MG63 (cell line): ENCODE results near the gene ERICH4. TPM values are rescaled to one million over a fixed set of nuclear protein-coding genes. Genes with fewer than 3 reads are reported as not detected.
"Not testable (repeated sequence)": the region's sequence is repeated elsewhere in the genome, so short reads cannot be mapped to it uniquely, and the experiment has no call there.

ENCODE experiments used
- DNase-seq: peaks from one replicate; pipeline ENCODE4 v3.0.0-alpha.2; 2020
- H3K27me3 ChIP-seq: fragments of 250-450 bp; sonication (Bioruptor Pico); 2 replicates; pipeline ENCODE4 v1.5.1; 2020; ENCODE audit warnings: mild to moderate bottlenecking, moderate library complexity
- H3K36me3 ChIP-seq: fragments of 250-450 bp; sonication (Bioruptor Pico); 2 replicates; pipeline ENCODE4 v1.5.1; 2020; ENCODE audit warnings: mild to moderate bottlenecking, moderate library complexity
- H3K4me3 ChIP-seq: fragments of 250-450 bp; sonication (Bioruptor Pico); 2 replicates; pipeline ENCODE4 v1.5.1; 2020; ENCODE audit warnings: mild to moderate bottlenecking, moderate library complexity
- H3K9me3 ChIP-seq: fragments of 250-450 bp; sonication (Bioruptor Pico); 2 replicates; pipeline ENCODE4 v1.5.1; 2020; ENCODE audit warnings: mild to moderate bottlenecking, moderate library complexity
- total RNA-seq: library from RNA; depleted of rRNA; stranded (reverse); fragments of >200 nt; shearing (Covaris generic); gene quantifications from 2 replicates; pipeline ENCODE4 v1.2.3, GENCODE V29; 2014; ENCODE audit warnings: low replicate concordance; rRNA removed

ERICH4 gene
- total RNA-seq, result not detected in 2 replicates

DNA sequence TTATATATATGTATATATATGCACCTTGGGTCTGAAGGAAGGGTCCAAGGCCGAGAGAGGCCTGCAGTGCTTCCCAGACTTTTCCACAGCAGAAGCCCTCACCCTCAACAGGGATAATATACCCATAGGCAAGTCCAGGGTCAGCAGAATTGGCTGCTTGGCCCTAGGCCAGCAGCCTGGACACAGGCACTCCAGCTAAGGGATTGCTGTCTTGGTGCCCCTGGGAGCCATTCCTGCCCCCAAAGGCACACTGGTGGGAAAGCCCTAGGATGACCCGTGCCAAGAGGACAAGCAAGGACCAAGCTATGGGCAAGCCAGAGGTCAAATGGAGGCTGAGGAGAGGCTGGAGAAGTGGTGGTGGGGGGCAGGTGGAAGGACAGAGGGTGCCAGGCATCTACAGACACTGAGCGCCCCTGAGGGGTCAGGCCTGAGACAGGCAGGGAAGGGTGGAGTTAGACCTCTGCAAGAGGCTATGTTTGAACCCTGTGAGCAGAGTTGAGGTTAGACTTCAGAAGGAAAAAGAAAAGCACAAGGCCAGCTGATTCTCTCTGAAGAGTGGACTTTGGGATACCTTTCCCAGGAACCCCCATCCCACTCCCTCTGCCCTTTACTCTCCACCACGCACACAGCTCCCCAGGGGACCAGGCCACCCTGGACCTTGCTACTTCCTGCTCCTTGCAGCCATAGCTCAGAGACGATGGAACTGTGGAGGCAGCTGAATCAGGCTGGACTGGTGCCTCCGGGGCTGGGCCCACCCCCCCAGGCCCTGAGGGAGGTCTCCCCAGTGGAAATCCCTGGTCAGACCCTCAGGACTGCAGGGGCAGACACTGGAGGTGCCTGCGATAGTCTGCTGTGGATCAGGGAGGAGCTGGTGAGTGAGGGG lies at the start of gene ERICH4:
TSS of gene ERICH4 (plus strand) at position 684 of the 883 bp plus-strand sequence. CDS start at position 698, 14 bp downstream.
- 0 out of 2 replicates have a peak, but pooled peaks cover 2% of the 10 kb centered on the region for H3K9me3 ChIP-seq
- no peak within 1 kb of the TSS for H3K4me3 ChIP-seq
- H3K27me3 ChIP-seq, result peaks cover 23% of the 10 kb centered on the region
- peaks cover 6% of the 10 kb centered on the region for H3K36me3 ChIP-seq
- DNase-seq, result no peak

- Histone ChIP-seq H3K36me3 (peaks cover 21% of the 10 kb centered on the region), H3K27me3 (no peaks in the 10 kb centered on the region), H3K9me3 (no peaks in the 10 kb centered on the region), H3K4me3 (no peak overlapping the region)
- no peak for DNase-seq
These were observed 47.6 kb upstream of the ERICH4 start for GRCh38 chr19:41395355-41395754.

DNA sequence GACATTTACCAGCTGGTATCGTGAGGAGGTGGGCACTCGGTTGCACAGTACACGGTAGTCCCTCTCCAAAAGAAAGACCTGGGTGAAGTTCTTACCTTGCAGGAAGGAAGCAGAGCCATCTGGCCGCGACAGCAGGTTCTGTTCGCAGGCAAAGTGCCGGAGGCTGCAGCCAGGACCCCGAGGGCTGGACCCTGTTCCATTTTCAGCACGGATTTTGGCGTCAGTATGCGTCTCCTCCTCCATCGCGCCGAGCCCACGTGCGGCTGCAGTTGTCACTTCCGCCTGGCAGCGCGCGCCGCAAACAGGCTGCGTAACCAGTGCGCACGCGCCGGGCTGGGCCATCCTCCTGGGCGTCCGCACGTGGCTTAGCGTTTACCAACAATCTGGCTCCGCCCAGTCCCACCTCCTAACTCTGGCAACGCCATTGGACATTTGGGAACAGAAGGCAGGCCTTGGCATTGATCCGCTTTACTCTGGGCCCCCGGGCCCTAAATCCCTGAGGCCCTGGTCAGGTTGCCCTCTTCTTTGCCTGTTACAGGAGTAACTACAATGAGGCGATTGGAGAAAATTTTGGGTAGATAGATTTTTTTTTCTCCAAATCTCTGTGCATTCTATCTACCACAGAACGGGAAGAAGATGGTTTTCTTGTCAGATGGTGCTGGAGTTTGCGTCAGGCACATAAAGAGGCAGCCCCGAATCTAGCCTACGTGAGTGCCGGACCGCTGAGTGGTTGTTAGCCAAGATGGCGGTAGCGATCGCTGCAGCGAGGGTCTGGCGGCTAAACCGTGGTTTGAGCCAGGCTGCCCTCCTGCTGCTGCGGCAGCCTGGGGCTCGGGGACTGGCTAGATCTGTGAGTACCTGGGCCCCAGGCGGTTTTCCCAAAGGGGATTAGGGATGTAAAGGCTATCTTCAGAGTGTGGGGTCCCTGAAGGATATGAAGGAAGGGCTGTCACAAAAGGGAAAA lies 45.6 kb upstream of the ERICH4 start, which contains the start of the genes BCKDHA and EXOSC5:
TSS of gene BCKDHA (plus strand) at position 733 of the 964 bp plus-strand sequence. CDS start at position 743, 10 bp downstream.
TSS of gene EXOSC5 (minus strand) at position 274 of the 964 bp plus-strand sequence. CDS start at position 243, 31 bp downstream.
- Histone ChIP-seq H3K4me3 (peak within 1 kb of the TSS; percentile 98), H3K36me3 (peaks cover 4% of the 10 kb centered on the region), H3K9me3 (no peaks in the 10 kb centered on the region), H3K27me3 (no peaks in the 10 kb centered on the region)
- peak; percentile 99 for DNase-seq

GRCh38 chr19:41398050-41398418 lies 44.9 kb upstream of the ERICH4 start:
- DNase-seq, result no peak
- no peaks in the 10 kb centered on the region for H3K27me3 ChIP-seq
- H3K36me3 ChIP-seq, result peaks cover 4% of the 10 kb centered on the region; the same call in 1 of the 2 replicates
- no peaks in the 10 kb centered on the region for H3K9me3 ChIP-seq
- H3K4me3 ChIP-seq, result peak overlapping the region; percentile 98

GRCh38 chr19:41398598-41398997 lies 44.4 kb upstream of the ERICH4 start:
- DNase-seq, result no peak
- no peaks in the 10 kb centered on the region for H3K27me3 ChIP-seq
- H3K36me3 ChIP-seq, result 0 out of 2 replicates have a peak, but pooled peaks cover 4% of the 10 kb centered on the region
- no peaks in the 10 kb centered on the region for H3K9me3 ChIP-seq
- H3K4me3 ChIP-seq, result peak overlapping the region; percentile 98

- 0 out of 2 replicates have a peak, but pooled peaks cover 4% of the 10 kb centered on the region for H3K36me3 ChIP-seq
- no peaks in the 10 kb centered on the region for H3K27me3 ChIP-seq
- DNase-seq, result no peak
- H3K4me3 ChIP-seq, result peak overlapping the region; percentile 98
- H3K9me3 ChIP-seq, result no peaks in the 10 kb centered on the region
These were observed 43.9 kb upstream of the ERICH4 start for GRCh38 chr19:41399091-41399490.

GRCh38 chr19:41399525-41399924 lies 43.4 kb upstream of the ERICH4 start:
- Histone ChIP-seq H3K9me3 (no peaks in the 10 kb centered on the region), H3K27me3 (no peaks in the 10 kb centered on the region), H3K4me3 (no peak overlapping the region), H3K36me3 (0 out of 2 replicates have a peak, but pooled peaks cover 4% of the 10 kb centered on the region)
- DNase-seq, result no peak

DNA sequence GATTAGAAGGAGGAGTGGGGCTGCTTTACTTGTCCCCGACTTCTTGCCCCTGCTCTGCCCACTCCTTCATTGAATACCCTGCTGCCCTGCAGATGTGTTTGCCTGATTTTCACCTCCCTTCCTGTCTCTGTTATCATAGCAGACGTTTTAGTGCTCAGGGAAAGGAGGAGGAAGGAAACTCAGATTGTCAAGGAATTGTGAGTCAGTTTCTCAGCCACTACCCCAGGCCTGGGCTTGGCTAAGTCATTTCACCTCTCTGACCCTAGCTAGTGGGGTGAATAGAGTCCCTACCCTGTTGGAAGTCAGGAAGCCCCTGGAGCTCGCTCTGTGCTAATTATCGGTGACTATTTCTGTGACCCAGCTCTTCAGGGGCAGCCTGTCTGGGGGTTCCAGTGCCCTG lies 41.5 kb upstream of the ERICH4 start:
- Histone ChIP-seq H3K36me3 (no peaks in the 10 kb centered on the region; the same call in 1 of the 2 replicates), H3K4me3 (no peak overlapping the region), H3K9me3 (no peaks in the 10 kb centered on the region), H3K27me3 (no peaks in the 10 kb centered on the region)
- DNase-seq, result no peak

DNA sequence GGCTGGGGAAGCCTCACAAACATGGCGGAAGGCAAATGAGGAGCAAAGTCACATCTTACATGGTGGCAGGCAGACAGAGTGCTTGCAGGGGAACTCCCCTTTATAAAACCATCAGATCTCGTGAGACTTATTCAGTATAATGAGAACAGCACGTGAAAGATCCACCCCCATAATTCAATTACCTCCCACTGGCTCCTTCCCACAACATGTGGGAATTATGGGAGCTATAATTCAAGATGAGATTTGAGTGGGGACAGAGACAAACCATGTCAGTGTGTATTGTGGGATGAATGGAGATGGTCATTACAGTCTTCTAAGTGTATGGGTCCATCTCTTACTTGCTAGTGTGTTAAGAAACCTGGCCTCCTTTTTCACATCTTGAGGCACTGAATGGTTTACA lies 40.9 kb upstream of the ERICH4 start:
- Histone ChIP-seq H3K9me3 (no peaks in the 10 kb centered on the region), H3K36me3 (no peaks in the 10 kb centered on the region; the same call in 1 of the 2 replicates), H3K4me3 (no peak overlapping the region), H3K27me3 (no peaks in the 10 kb centered on the region)
- no peak for DNase-seq

DNA sequence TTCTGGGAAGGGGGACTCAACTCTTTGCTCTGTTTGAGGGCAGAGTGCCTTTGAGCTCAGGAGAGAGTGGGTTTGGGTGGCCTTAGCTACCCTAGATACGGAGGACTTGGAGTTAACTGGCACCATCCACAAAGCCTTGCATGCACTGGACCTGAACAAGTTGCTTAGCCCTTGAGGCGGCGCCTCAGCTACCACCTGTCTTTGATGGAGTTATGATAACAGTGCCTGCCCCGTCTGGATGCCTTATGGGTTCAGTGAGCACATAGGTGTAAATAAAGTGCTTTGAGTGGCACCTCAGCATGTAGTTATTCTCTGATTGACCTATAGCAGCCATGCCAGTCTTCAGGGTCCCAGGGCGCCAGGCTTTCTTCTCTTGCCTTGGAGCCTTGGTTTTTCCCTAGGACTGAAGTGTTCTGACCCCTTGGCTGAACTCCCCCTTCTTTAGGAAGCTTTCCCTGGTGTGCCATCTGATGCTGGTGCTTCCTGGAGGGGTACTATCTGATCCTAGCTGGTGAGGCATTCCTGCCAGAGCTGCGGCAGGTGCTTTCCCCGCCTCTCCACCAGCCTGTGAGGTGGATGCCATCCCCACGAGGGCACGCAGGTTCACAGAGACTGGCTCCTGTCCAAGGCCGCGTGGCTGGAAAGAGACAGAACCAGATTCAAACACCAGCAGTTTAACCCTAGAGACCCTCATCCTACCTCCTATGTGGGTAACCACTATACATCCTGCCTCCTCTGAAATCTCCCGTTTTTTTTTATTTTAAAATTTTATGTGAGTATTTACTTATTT lies 39.6 kb upstream of the ERICH4 start:
- no peak for DNase-seq
- H3K4me3 ChIP-seq, result no peak overlapping the region

DNA sequence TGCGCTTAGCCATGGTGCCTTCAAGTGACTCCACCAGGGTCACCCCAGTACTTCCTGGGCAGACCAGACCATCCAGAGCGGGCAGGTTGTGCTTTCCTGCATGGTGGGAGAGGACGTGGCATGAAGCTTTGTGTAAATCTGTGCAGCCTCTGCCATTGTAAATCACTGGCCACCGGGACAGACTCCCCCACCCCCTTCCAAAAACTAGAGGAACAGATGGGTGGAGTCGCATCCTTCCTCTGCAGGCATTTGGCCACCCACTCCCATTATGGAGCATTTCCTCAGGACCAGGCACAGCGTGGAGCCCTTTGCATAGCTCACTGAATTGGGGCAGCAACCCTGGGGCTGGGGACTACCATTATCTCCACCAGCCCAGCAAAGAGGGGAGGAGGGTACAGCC lies 37.2 kb upstream of the ERICH4 start:
- no peaks in the 10 kb centered on the region for H3K27me3 ChIP-seq
- peaks cover 3% of the 10 kb centered on the region for H3K36me3 ChIP-seq
- no peaks in the 10 kb centered on the region for H3K9me3 ChIP-seq
- no peak for DNase-seq
- H3K4me3 ChIP-seq, result no peak overlapping the region

More for the DNA sequence above, 39.6 kb upstream of the ERICH4 start:
- Histone ChIP-seq H3K9me3 (no peaks in the 10 kb centered on the region), H3K27me3 (no peaks in the 10 kb centered on the region), H3K36me3 (no peaks in the 10 kb centered on the region; the same call in 1 of the 2 replicates)

- DNase-seq, result no peak
- H3K4me3 ChIP-seq, result no peak overlapping the region
- H3K9me3 ChIP-seq, result no peaks in the 10 kb centered on the region
- no peaks in the 10 kb centered on the region for H3K27me3 ChIP-seq
- H3K36me3 ChIP-seq, result peaks cover 9% of the 10 kb centered on the region
These were observed 35.7 kb upstream of the ERICH4 start for GRCh38 chr19:41407271-41407670.

DNA sequence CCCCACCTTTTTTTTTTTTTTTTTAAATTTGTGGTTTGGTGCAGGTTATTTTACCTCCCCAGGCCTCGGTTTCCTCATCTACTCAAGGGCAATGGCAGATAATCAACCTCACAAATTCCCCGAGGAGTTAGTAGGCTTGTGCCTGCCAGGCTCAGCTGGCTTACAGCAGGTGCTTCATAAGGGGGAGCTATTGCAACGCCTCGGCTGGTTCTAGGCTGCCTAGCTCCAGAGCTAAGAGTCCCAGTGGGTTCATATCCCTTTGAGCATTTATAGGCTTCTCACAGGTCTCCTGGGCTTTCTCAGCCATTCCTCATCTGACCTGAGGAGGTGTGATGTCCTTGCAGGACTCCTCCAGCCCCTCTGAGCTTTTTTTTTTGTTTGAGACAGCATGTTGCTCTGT lies 34.7 kb upstream of the ERICH4 start:
- no peak for DNase-seq
- Histone ChIP-seq H3K4me3 (no peak overlapping the region), H3K27me3 (no peaks in the 10 kb centered on the region), H3K36me3 (peaks cover 13% of the 10 kb centered on the region), H3K9me3 (no peaks in the 10 kb centered on the region)

DNA sequence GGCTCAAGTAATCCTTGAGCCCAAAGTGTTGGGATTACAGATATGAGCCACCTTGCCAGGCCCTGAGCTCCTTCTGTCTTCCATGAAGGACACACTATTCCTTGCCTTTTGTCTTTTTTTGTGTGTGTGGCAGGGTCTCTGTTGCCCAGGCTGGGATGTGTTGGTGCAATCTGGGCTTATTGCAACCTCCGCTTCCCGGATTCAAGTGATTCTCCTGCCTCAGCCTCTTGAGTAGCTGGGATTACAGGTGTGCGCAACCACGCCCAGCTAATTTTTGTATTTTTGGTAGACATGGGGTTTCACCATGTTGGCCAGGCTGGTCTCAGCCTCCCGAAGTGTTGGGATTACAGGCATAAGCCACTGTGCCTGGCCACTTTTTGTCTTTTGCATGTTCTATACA lies 34.1 kb upstream of the ERICH4 start:
- H3K4me3 ChIP-seq, H3K9me3 ChIP-seq, DNase-seq, H3K27me3 ChIP-seq: not testable (repeated sequence)
- peaks cover 13% of the 10 kb centered on the region for H3K36me3 ChIP-seq

DNA sequence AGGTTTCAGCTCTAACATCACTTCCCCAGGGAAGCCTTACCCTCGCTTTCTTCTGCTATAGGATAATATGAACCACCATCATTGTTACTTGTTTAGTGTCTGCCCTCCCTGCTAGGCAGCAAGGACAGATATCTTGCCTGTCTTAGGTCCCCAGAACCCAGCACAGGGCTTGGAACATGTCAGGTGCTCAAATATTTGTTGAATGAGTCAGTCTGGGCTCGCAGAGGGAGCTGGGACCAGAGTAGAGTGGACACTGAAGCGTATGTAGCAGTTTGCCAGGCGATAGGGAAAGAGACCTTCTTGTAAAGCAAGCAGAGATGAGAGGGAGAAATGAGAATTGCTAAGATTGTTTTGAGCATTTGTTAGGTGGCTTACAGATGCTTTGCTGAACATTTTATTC lies 33.7 kb upstream of the ERICH4 start:
- DNase-seq, result no peak
- Histone ChIP-seq H3K9me3 (no peaks in the 10 kb centered on the region), H3K27me3 (no peaks in the 10 kb centered on the region), H3K36me3 (peaks cover 13% of the 10 kb centered on the region), H3K4me3 (no peak overlapping the region)
